B cell (primary cell): ENCODE measurements around the gene BCL2. TPM values are rescaled to one million over a fixed set of nuclear protein-coding genes. Genes with fewer than 3 reads are reported as not detected.

Experiments
- ATAC-seq: fragments of 200-7000 bp; cut with Tn5 transposase; one replicate; pipeline ENCODE4 v1.10.0; 2021; ENCODE audit warnings: low read depth, mild to moderate bottlenecking, moderate number of reproducible peaks, moderate library complexity
- CTCF ChIA-PET: fragments of 350-600 bp; sonication (Branson Sonifier 250); formaldehyde crosslinking; loops from one replicate; lab custom pipeline; 2021; ENCODE audit warnings: antibody characterized with exemption, inconsistent platforms; lab: Charles Lee
- POLR2A ChIA-PET: fragments of 350-600 bp; sonication (Branson Sonifier 250); formaldehyde crosslinking; loops from one replicate; lab custom pipeline; 2021; ENCODE audit warnings: antibody characterized with exemption; lab: Charles Lee
- DNase-seq: peaks from one replicate; pipeline ENCODE4 v3.0.0; 2013
- H2AFZ ChIP-seq: 2 replicates; pipeline ENCODE4 v1.6.1; 2012; ENCODE audit warnings: mild to moderate bottlenecking, low read depth, low read length; ENCODE audit not compliant: insufficient read depth, poor library complexity, severe bottlenecking
- H3K27ac ChIP-seq, 2 donors: 1 replicate in 1 of 2; 2 replicates in 1 of 2; pipeline ENCODE4 v1.5.1; 2012 to 2013; ENCODE audit warnings: low read length in 2 of 2, mild to moderate bottlenecking in 2 of 2, moderate library complexity in 1 of 2
- H3K27me3 ChIP-seq, 4 experiments: fragments of 200-600 bp in 1 of 4; sonication (generic) in 1 of 4; replicated peaks in 1 of 4; 1 replicate in 2 of 4; 2 replicates in 2 of 4; pipeline versions ENCODE4 v1.6.1 to v1.7.0; 2013 to 2016; ENCODE audit warnings: low read length in 3 of 4, mild to moderate bottlenecking in 2 of 4, mixed read lengths in 1 of 4, moderate library complexity in 1 of 4; ENCODE audit not compliant: insufficient read depth in 4 of 4, control insufficient read depth in 3 of 4; ENCODE audit errors: control extremely low read depth in 1 of 4
- H3K36me3 ChIP-seq, 2 experiments: replicated peaks in 1 of 2; 1 replicate in 1 of 2; 2 replicates in 1 of 2; pipeline versions ENCODE4 v1.6.1 to v1.7.1; 2013; ENCODE audit warnings: low read length in 1 of 2; ENCODE audit not compliant: insufficient read depth in 2 of 2, control insufficient read depth in 1 of 2; ENCODE audit errors: control extremely low read depth in 1 of 2, extremely low read depth in 1 of 2
- H3K4me1 ChIP-seq, 2 donors: fragments of 200-600 bp in 1 of 2; sonication (generic) in 1 of 2; 1 replicate in 1 of 2; 2 replicates in 1 of 2; pipeline versions ENCODE4 v1.5.1 to v1.6.1; 2013 to 2017; ENCODE audit warnings: low read length in 2 of 2; ENCODE audit not compliant: control insufficient read depth in 2 of 2, insufficient read depth in 2 of 2
- H3K4me2 ChIP-seq: replicated peaks from 2 replicates; pipeline ENCODE3; 2012; ENCODE audit warnings: mild to moderate bottlenecking, low read depth, low read length; ENCODE audit not compliant: poor library complexity, severe bottlenecking
- H3K4me3 ChIP-seq, 5 experiments: fragments of 200-600 bp in 1 of 5; sonication (generic) in 1 of 5; 1 replicate in 3 of 5; 2 replicates in 2 of 5; pipeline versions ENCODE4 v1.5.1 to v1.7.0; 2011 to 2016; ENCODE audit warnings: low read length in 4 of 5, mild to moderate bottlenecking in 4 of 5, low read depth in 2 of 5, control low read depth in 1 of 5, moderate library complexity in 1 of 5; ENCODE audit not compliant: insufficient read depth in 1 of 5; ENCODE audit errors: control extremely low read depth in 1 of 5, extremely low read depth in 1 of 5
- H3K79me2 ChIP-seq: fragments of 200-600 bp; sonication (generic); one replicate; pipeline ENCODE4 v1.6.0; 2016; ENCODE audit warnings: low read length; ENCODE audit not compliant: control insufficient read depth, insufficient read depth
- H3K9ac ChIP-seq: fragments of 200-600 bp; sonication (generic); 2 replicates; pipeline ENCODE4 v1.6.1; 2017; ENCODE audit warnings: mild to moderate bottlenecking, low read length, moderate library complexity
- H3K9me3 ChIP-seq, 3 donors: one replicate each; pipeline versions ENCODE4 v1.6.1 to v1.7.1; 2013; ENCODE audit warnings: low read length in 2 of 3; ENCODE audit not compliant: control insufficient read depth in 2 of 3, insufficient read depth in 1 of 3; ENCODE audit errors: control extremely low read depth in 1 of 3
- H4K20me1 ChIP-seq: 2 replicates; pipeline ENCODE4 v1.6.0; 2012; ENCODE audit warnings: mild to moderate bottlenecking, low read length; ENCODE audit not compliant: insufficient read depth, control insufficient read depth, poor library complexity, severe bottlenecking
- H3K27ac Mint-ChIP-seq: one replicate; pipeline ENCODE4 v1.8.0; 2021; ENCODE audit warnings: mixed read lengths
- H3K27me3 Mint-ChIP-seq: one replicate; pipeline ENCODE4 v1.8.0; 2021; ENCODE audit warnings: mixed read lengths
- H3K4me1 Mint-ChIP-seq: one replicate; pipeline ENCODE4 v1.8.0; 2021; ENCODE audit warnings: mixed read lengths
- H3K4me3 Mint-ChIP-seq: one replicate; pipeline ENCODE4 v1.8.0; 2021; ENCODE audit warnings: mixed read lengths
- H3K9me3 Mint-ChIP-seq: one replicate; pipeline ENCODE4 v1.8.0; 2022; ENCODE audit warnings: mixed read lengths; ENCODE audit not compliant: insufficient read depth
- EZH2 ChIP-seq: IDR thresholded peaks from 2 replicates; pipeline ENCODE4 v1.6.1; 2012; ENCODE audit warnings: borderline replicate concordance, low read depth, mild to moderate bottlenecking, moderate library complexity, low read length; ENCODE audit not compliant: insufficient read depth, poor library complexity, severe bottlenecking
- WGBS: methylation state at CpG from one replicate; pipeline ENCODE4 v1.1.5; 2013; ENCODE audit warnings: missing lambda C conversion rate; ENCODE audit not compliant: insufficient coverage; 5-methylcytosine and 5-hydroxymethylcytosine counted together
- intact Hi-C: fragments of 100-400 bp; cut with micrococcal nuclease; formaldehyde crosslinking; loops from one replicate; pipeline ENCODE4 v1.10.0; 2022
- polyA plus RNA-seq: library from polyadenylated mRNA; depleted of rRNA; stranded (reverse); fragments of >200 nt; gene quantifications from 2 replicates; pipeline ENCODE4 v1.2.3, GENCODE V29; 2012
- total RNA-seq, 2 donors: library from RNA; stranded (reverse); fragments of 120-200 nt in 1 of 2; gene quantifications; 1 replicate in 1 of 2; 2 replicates in 1 of 2; pipeline versions ENCODE4 v1.2.3 to v1.2.4, GENCODE V29; 2013 to 2022
- TF ChIP-seq, protein P1 (sequence below): fragments of 200-600 bp; IDR thresholded peaks from one replicate; pipeline ENCODE4 v1.8.0; 2022; ENCODE audit warnings: antibody characterized with exemption, mild to moderate bottlenecking

BCL2 gene
- total and polyA plus RNA-seq, 2 donors (not counting 1 experiment from before 2014, with no cell fraction given), result 27.6 to 144 TPM

- no peak overlapping the region for H3K27ac Mint-ChIP-seq
- Histone ChIP-seq H4K20me1 (peaks cover 7% of the 10 kb centered on the region), H3K27ac (peak overlapping the region in 1 of 2 donors; percentile 74), H3K79me2 (peaks cover 77% of the 10 kb centered on the region), H3K27me3 (no peaks in the 10 kb centered on the region), H3K4me1 (peaks cover 42 to 46% of the 10 kb centered on the region in 2 donors), H3K4me3 (no peak overlapping the region), H2AFZ (no peak overlapping the region), H3K4me2 (peak overlapping the region; percentile 26), H3K36me3 (no peaks in the 10 kb centered on the region), H3K9ac (peak overlapping the region; percentile 2), H3K9me3 (no peaks in the 10 kb centered on the region)
- H3K4me1 Mint-ChIP-seq, result peaks cover 19% of the 10 kb centered on the region
- TF ChIP-seq EZH2, result no peak
- TF ChIP-seq, protein P1, sequence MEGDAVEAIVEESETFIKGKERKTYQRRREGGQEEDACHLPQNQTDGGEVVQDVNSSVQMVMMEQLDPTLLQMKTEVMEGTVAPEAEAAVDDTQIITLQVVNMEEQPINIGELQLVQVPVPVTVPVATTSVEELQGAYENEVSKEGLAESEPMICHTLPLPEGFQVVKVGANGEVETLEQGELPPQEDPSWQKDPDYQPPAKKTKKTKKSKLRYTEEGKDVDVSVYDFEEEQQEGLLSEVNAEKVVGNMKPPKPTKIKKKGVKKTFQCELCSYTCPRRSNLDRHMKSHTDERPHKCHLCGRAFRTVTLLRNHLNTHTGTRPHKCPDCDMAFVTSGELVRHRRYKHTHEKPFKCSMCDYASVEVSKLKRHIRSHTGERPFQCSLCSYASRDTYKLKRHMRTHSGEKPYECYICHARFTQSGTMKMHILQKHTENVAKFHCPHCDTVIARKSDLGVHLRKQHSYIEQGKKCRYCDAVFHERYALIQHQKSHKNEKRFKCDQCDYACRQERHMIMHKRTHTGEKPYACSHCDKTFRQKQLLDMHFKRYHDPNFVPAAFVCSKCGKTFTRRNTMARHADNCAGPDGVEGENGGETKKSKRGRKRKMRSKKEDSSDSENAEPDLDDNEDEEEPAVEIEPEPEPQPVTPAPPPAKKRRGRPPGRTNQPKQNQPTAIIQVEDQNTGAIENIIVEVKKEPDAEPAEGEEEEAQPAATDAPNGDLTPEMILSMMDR, result no peak
- no peak overlapping the region for H3K4me3 Mint-ChIP-seq
- intact Hi-C loops, result no loop called here
- ATAC-seq (no peak), DNase-seq (no peak)
- H3K27me3 Mint-ChIP-seq, result no peaks in the 10 kb centered on the region
- 67% methylated on average over 1 of the region's 2 CpGs for WGBS
- CTCF ChIA-PET, result no interaction called here
- POLR2A ChIA-PET, result no interaction called here
- H3K9me3 Mint-ChIP-seq, result no peaks in the 10 kb centered on the region
Measured at GRCh38 chr18:63198098-63198760, 121.3 kb downstream of the BCL2 start.

- Histone ChIP-seq H3K9ac (no peak overlapping the region), H3K27ac (peak overlapping the region; percentile 22 to 74), H2AFZ (no peak overlapping the region), H3K27me3 (no peaks in the 10 kb centered on the region), H4K20me1 (peaks cover 7% of the 10 kb centered on the region), H3K79me2 (peaks cover 77% of the 10 kb centered on the region), H3K4me1 (peaks cover 51 to 54% of the 10 kb centered on the region in 2 donors), H3K36me3 (no peaks in the 10 kb centered on the region), H3K4me2 (peak overlapping the region; percentile 26), H3K4me3 (no peak overlapping the region), H3K9me3 (no peaks in the 10 kb centered on the region)
- no peak overlapping the region for H3K27ac Mint-ChIP-seq
- ChIA-PET CTCF (interaction anchor here (0.6 to 2.1 kb wide), 5 partner anchors 15 to 121 kb away, joined by 3 to 8 read pairs (median 4); partner anchors contain the start of gene BCL2), POLR2A (interaction anchor here (0.7 to 1.5 kb wide), 3 partner anchors 19 to 57 kb away, joined by 3 to 5 read pairs (median 3); no protein-coding TSS in a partner anchor)
- WGBS, result 66% methylated on average over 3 of the region's 8 CpGs
- H3K4me3 Mint-ChIP-seq, result no peak overlapping the region
- intact Hi-C loops, result loop anchor here (2.0 kb wide), 1 partner anchor 15 kb away; no protein-coding TSS in a partner anchor
- ATAC-seq, result peak; percentile 20
- peaks cover 25% of the 10 kb centered on the region for H3K4me1 Mint-ChIP-seq
- DNase-seq, result no peak
- no peaks in the 10 kb centered on the region for H3K27me3 Mint-ChIP-seq
- H3K9me3 Mint-ChIP-seq, result no peaks in the 10 kb centered on the region
- TF ChIP-seq, protein P1, result no peak
- TF ChIP-seq EZH2, result no peak
Measured at GRCh38 chr18:63197246-63197869, 122.2 kb downstream of the BCL2 start.
